ENCODE results near the gene GDAP2.
"Not testable (repeated sequence)": the region's sequence is repeated elsewhere in the genome, so short reads cannot be mapped to it uniquely, and the experiment has no call there.

Gene GDAP2

DNA sequence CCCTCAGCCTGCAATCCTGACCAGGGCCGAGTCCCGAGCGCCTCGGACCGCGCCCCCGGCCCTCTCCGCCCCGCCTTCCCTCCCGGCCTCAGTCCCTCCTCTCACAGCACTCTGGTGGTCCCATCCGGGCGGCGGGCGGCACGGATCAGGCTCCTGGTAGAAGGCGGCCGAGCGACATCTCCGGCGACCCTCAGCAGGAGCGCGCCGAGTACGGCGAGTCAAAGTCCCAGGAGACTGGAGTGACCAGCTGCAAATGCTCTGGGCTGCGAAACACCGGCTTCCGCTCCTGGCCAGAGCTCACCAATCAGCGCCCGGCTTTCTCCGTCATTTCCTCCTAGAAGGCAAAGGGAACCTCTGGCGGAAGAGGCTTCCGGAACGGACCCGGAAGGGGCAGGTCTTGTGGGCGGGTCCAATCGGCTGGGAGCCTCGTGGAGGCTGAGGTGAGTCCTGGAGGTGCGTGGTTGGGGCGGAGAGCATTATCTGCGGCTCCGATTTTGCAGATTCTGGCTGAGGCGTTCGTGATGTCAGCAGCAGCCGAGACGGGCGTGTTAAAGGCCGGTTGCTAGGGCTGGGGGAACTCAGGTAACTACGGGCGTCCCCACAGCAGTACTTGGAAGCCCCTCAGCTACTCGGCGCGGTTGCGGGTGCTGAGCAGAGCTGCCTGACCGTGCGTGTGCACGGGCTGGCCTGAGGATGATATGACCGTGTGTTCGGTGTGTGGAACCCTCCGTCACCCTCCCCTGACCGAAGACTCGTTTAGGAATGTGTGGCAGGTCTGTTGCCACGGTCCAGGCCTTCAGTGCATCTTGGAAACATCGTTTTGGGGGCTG, at the start of gene GDAP2, which contains the start of gene WDR3:
GDAP2 (minus strand) TSS at position 279 of the 830 bp plus-strand sequence. CDS start 9,264 bp downstream, outside the sequence.
WDR3 (plus strand) TSS at position 397 of the 830 bp plus-strand sequence. CDS start 3,581 bp downstream, outside the sequence.
- peak; percentile 86 to 89 for DNase-seq (ENCODE audit: low read depth in 2 of 2, low spot score in 1 of 2)

DNA sequence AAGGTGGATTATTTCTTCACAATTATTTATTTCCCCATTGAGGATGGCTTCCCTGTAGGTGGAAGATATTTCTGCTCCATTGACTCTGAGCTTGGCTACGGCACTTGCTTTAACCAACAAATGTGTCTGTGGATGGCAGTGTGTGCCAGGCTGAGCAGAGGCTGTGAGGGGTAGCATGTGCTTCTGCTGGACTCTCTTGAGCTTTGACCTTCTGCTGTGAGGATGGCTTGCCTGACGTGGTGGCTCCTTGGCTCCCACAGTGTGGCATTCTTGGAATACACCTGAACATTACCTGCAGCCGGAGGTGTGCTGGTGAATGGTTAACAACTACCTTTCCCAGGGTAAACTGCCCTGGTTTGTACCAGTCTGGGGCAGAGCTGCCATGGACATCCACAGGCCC, 47.0 kb upstream of the GDAP2 start:
- DNase-seq (ENCODE audit: low read depth in 2 of 2, low spot score in 1 of 2): no peak

- DNase-seq (ENCODE audit: low read depth in 2 of 2, low spot score in 1 of 2): no peak
Measured at GRCh38 chr1:117971777-117972176, 42.4 kb upstream of the GDAP2 start.

GRCh38 chr1:117970252-117970651, 40.8 kb upstream of the GDAP2 start:
- no peak for DNase-seq (ENCODE audit: low read depth in 2 of 2, low spot score in 1 of 2)

- no peak for DNase-seq (ENCODE audit: low read depth in 2 of 2, low spot score in 1 of 2)
Measured at GRCh38 chr1:117967881-117968280, 38.5 kb upstream of the GDAP2 start.

DNA sequence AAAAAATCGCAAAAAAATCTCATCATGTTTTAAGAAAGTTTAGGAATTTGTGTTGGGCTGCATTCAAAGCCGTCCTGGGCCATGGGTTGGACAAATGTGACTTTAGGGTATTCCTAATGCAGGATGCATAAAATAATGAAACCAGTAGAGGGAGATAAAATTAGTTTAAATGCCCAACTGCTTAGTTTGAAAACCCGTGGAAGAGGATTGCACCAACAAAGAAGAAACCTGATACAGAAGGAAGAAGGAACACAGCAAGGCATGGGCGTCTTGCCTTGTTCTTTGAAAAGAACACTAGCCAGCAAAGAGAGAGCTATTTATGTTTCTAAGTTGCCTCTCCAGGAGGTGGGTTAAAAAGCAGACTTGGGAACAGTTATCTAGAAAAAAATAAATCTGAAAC, 38.1 kb upstream of the GDAP2 start:
- DNase-seq (ENCODE audit: low read depth in 2 of 2, low spot score in 1 of 2): no peak

DNA sequence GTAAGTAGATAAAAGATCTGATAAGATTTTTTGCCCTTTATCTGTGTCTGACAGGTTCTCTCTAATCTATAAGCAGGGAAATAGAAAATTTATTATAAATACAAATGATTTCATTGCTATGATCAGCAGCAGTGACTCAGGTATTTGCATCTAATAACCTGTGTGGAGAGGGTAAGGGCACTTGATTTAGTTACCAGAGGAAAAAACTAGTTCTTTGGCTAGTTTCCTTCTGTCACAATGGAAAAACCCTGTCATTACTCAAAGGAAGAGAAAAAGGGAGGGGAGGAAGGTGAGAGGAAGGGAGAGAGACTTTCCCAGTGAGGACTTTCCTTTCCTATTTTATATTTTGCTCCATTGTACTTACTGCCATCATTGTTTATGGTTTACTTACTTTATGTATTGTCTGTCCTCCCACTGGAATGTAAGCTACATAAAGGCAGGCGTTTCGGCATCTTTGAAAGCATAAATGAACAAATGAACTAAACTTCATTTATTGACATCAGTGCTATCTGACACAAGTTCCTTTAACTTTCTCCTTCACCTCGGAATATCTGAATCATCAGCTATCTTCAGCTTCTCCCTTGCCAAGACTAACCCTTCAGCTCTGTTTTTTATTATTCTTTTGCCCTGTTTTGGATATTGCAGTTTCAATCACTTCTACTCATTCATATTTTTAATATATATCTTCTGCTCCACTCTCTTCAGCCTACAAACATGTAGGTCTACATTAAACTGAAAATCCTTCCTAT, 35.0 kb upstream of the GDAP2 start:
- no peak for DNase-seq (ENCODE audit: low read depth in 2 of 2, low spot score in 1 of 2)

DNA sequence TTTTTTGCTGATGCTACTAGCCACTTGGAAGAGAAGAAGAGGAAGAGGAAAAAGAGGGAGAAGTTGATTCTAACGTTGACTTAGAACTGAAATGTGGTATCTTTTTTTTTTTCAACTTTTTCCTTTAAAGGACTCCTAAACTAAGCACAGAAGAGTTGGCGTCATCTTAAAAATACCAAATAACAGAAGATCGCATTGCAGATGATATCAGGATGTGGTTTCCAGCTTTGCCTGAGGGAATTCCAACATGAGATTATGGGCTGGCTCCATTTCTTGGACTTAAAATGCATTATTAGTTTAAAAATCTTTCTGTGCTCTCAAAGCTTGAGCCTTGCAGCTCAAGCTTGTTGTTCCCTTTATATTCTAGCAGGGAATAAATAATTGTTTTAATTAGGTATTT, 29.9 kb upstream of the GDAP2 start:
- DNase-seq (ENCODE audit: low read depth in 2 of 2, low spot score in 1 of 2): no peak

DNA sequence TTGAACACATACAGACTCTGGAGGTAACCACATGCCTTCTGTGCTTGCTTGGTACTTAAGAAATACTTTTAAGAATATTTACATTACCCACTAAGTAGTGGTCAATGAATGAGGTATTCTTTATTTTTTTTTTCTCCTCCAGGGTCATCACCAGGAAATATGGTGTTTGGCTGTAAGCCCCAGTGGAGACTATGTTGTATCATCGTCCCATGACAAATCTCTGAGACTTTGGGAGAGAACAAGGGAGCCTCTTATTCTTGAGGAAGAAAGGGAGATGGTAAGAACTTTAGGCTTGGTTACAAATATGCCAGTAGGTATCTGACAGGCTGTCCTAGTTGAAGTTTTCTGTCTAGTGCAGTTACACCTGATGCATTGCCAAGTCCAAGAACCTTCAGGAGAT, 23.0 kb upstream of the GDAP2 start:
- no peak for DNase-seq (ENCODE audit: low read depth in 2 of 2, low spot score in 1 of 2)

DNA sequence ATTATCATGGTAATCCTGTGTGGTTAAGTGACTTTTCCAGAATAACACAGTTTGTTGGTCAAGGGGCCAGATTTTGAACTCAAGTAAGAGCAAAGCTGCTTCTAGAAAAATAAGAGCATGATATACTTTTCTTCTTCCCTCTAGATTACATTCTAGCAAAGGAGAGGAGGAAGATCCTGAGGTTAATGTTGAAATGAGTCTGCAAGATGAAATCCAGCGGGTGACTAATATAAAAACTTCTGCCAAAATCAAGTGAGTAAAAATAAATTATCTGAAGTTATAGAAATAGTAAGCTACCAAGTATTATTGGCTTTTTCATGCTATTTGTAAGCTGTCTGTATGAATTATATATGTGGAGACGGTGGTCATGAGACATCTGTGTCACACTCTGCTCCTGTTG, 12.9 kb upstream of the GDAP2 start:
- DNase-seq (ENCODE audit: low read depth in 2 of 2, low spot score in 1 of 2): no peak

DNA sequence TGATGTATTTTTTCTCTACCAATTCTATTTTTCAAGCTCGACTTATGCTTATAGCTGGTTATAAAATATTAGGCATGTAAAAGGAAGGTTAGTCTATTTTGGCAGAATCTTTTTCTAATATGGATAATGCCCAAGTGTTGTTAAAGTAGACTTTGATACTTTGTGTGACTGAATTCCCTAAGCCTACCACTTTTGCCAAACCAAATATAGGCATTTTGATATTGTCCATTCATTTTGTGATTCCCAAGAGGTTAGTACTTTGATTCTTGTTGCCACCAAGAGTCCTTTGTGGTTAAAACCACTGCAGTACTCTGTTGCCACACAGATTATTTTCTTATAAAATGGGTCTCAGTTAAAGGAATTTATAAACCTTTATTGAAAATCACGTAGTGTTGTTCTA, 4.3 kb upstream of the GDAP2 start:
- no peak for DNase-seq (ENCODE audit: low read depth in 2 of 2, low spot score in 1 of 2)

DNA sequence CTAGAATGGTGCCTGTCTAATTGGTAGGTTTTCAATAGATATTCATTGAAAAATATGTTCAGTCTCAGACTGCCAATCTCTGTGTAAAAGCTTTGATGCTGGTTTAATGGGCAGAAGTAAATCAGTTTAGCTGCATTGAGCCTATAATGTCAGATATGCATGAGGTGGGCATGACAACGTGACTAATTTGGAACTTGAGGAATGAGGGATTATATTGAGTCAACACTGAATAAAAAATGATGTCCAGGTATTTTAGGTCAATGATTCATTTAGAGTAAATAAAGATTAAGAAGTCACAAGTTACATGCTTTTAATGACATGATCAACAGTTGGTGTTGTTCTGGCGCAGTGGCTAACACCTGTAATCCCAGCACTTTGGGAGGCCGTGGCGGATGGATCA, 3.2 kb upstream of the GDAP2 start:
- no peak for DNase-seq (ENCODE audit: low read depth in 2 of 2, low spot score in 1 of 2)

DNA sequence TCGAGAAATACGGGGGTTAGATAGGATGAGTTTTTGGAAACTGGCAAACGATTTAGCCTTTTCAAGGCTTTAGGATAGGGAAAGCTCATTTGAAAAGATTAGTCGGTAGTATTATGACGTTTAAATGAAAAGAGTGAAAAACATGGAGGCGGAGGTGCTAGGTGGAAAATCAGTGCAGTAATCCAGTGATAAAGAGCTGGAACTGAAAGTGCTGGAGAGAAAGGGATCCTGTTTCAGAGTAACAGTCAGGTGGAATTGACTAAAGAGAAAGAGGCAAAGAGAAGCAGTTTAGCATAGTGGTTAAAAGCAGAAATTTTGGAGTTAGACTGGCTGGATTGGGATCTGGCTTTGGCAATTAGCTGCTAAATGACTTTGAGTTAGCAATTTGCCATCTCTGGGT, 1.1 kb upstream of the GDAP2 start:
- no peak for DNase-seq (ENCODE audit: low read depth in 2 of 2, low spot score in 1 of 2)

- DNase-seq (ENCODE audit: low read depth in 2 of 2, low spot score in 1 of 2): no peak
Measured at GRCh38 chr1:117930173-117930447, 689 bp upstream of the GDAP2 start.

GRCh38 chr1:117928881-117929342, 509 bp downstream of the GDAP2 start:
- DNase-seq (ENCODE audit: low read depth in 2 of 2, low spot score in 1 of 2): peak; percentile 1 to 20

- DNase-seq (ENCODE audit: low read depth in 2 of 2, low spot score in 1 of 2): no peak
Measured at GRCh38 chr1:117925981-117926380, 3.4 kb downstream of the GDAP2 start.

DNA sequence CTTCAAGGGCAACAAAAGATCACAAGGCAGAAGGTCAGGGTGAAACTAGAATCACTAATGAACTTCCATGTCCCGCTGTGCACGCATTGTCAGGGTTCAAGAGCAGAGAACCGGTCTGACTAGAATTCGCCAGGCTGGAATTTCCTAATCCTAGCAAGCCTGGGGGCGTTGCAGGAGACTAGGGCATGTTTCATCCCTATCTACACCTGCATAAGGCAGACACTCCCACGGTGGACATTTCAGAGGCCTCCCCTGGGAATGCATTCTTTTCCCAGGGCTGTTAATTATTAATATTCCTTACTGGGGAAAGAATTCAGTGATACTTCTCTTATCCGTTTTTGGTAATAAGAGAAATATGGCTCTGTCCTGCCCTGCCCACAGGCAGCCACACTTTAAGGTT, 6.7 kb downstream of the GDAP2 start:
- DNase-seq (ENCODE audit: low read depth in 2 of 2, low spot score in 1 of 2): not testable (repeated sequence)

DNA sequence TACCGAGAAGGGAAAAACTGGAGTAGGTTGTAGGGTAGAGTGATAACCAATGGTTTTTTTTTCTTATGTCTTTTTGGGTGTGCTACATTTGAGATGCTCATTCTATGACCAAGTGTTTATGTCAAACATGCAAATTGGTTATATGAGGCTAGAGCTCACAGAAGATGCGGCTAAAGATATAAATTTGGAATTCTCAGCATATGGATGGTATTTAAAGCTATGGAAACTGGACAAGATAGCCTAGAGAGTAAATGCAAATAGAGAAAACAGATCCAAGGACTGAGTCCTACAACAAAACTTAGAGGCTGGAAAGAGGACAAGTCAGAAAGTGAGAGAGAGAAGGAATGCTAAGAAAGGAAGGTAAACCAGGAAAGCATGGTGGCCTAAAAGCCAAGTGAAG, 7.4 kb downstream of the GDAP2 start:
- no peak for DNase-seq (ENCODE audit: low read depth in 2 of 2, low spot score in 1 of 2)

GRCh38 chr1:117919376-117919775, 10.0 kb downstream of the GDAP2 start:
- no peak for DNase-seq (ENCODE audit: low read depth in 2 of 2, low spot score in 1 of 2)

GRCh38 chr1:117911051-117911450, 18.4 kb downstream of the GDAP2 start:
- DNase-seq (ENCODE audit: low read depth in 2 of 2, low spot score in 1 of 2): no peak

DNA sequence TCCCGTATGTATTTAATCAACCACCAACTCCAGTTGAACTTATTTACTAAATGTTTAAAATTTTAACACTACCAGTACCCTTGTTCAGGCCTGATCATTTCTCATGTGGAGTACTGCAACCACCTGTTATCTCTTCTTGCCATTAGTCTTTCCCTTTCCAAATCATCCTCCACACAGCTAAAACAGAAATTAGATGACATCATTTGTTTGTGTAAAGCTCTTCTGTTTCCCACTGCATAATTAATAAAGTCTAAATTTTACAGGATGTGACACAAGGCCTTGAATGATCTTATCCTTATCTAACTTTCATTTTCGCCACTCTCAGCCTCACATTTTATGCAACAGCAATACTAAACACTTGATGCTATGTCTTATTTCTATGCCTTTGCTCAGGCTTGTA, 24.4 kb downstream of the GDAP2 start:
- no peak for DNase-seq (ENCODE audit: low read depth in 2 of 2, low spot score in 1 of 2)

DNA sequence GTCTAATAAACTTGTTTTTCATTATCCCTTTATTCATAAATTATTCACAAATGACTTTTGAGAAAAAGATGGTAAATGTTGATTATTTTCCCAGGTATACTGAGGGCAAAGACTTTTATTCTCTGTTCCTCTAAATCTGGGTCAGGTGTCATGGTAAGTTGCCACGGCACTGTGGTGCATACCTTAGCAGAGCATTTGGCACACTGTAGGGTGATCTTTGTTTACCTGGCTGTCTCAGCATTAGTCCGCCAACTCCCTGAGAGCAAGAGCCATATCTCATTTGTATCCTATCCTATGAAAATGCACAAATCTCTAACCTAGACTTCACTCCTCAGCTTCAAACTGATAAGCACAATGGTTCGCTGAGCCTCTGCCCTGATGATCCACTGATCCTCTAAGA, 24.9 kb downstream of the GDAP2 start:
- DNase-seq (ENCODE audit: low read depth in 2 of 2, low spot score in 1 of 2): no peak

Measured in stimulated activated CD8-positive, alpha-beta memory T cell treated with anti-CD3 and anti-CD28 coated beads, Interleukin-4, amount 100 ng/mL, for 1 hour (primary cell).